ENCODE data around the gene GIMAP6.
"Not testable (repeated sequence)": the region's sequence is repeated elsewhere in the genome, so short reads cannot be mapped to it uniquely, and the experiment has no call there.

Gene GIMAP6

DNA sequence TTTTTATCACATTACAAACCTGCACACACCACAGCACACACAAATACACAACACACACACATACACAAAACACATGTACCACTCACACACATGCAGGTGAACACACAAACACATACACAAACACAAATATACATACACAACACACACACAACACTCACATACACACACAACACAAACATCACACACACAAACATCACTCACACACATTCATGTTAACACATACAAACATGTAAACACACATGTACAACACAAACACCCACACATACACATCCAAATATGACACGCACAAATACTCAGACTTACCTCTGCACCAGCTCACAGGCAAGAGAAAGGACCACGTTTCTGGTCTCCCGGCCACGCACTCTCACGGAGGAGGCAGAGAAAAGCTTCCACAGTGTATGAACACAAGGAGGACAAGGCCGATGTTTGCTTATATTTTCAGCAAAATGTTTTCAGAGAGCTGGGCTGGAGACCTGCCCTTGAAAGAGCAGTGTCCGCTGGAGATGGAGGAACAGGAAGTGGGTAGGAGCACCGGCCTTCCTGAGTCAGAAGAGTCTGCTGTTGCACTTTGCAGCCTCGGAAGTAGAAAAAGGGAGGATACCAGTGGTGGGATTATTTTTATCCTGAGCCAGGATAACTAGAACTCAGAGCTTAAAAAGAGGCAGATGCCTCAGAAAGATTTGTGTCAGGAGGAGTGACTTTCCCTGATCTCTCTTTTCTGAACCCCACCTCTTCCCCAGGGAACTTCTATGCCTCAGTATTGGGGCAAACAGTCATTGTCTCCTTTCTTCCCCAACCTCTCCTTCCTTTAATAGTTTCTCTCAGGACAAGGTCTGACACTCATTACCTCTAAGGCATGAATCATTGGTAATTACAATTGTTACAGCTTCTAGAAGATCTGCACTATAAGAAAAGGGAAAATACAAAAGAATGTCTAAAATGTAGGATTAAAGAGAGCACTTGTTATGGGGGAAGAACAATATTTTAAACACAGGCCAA lies at the start of gene GIMAP6:
TSS of gene GIMAP6 (minus strand) at position 520 of the 999 bp plus-strand sequence. CDS start 2,243 bp downstream, outside the sequence.
- Histone ChIP-seq H3K9me3 (ENCODE audit: low read depth, low read length) (no peaks in the 10 kb centered on the region), H3K4me3 (no peak within 1 kb of the TSS), H3K36me3 (ENCODE audit: insufficient read depth, low read length) (no peaks in the 10 kb centered on the region), H3K27ac (no peak within 1 kb of the TSS), H3K9ac (ENCODE audit: insufficient read length) (no peak within 1 kb of the TSS)
- no peak for DNase-seq (ENCODE audit: low read depth, low spot score)
- no peak for TF ChIP-seq FOXP2 (optimal IDR thresholded peaks at IDR 0.05; ENCODE audit: control extremely low read depth, extremely low read length, insufficient read depth)
- TF ChIP-seq EZH2 (IDR thresholded peaks at IDR 0.05): no peak
- no peak for TF ChIP-seq POLR2AphosphoS5 (IDR thresholded peaks at IDR 0.05; ENCODE audit: borderline replicate concordance, low read depth, low read length)

DNA sequence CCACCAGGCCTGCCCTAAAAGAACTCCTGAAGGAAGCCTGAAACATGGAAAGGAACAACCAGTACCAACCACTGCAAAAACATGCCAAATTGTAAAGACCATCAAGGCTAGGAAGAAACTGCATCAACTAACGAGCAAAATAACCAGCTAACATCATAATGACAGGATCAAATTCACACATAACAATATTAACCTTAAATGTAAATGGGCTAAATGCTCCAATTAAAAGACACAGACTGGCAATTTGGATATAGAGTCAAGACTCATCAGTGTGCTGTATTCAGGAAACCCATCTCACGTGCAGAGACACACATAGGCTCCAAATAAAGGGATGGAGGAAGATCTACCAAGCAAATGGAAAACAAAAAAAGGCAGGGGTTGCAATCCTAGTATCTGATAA lies 48.2 kb upstream of the GIMAP6 start:
- not testable (repeated sequence) for H3K27ac ChIP-seq; H3K4me3 ChIP-seq; H3K36me3 ChIP-seq (ENCODE audit: insufficient read depth, low read length); H3K9ac ChIP-seq (ENCODE audit: insufficient read length); DNase-seq (ENCODE audit: low read depth, low spot score); H3K9me3 ChIP-seq (ENCODE audit: low read depth, low read length)

DNA sequence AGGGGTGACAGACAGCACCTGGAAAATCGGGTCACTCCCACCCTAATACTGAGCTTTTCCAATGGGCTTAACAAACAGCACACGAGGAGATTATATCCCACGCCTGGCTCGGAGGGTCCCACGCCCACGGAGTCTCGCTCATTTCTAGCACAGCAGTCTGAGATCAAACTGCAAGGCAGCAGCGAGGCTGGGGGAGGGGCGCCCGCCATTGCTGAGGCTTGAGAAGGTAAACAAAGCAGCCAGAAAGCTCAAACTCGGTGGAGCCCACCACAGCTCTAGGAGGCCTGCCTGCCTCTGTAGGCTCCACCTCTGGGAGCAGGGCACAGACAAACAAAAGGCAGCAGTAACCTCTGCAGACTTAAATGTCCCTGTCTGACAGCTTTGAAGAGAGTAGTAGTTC lies 46.4 kb upstream of the GIMAP6 start:
- DNase-seq (ENCODE audit: low read depth, low spot score); H3K4me3 ChIP-seq; H3K27ac ChIP-seq; H3K9ac ChIP-seq (ENCODE audit: insufficient read length); H3K9me3 ChIP-seq (ENCODE audit: low read depth, low read length); H3K36me3 ChIP-seq (ENCODE audit: insufficient read depth, low read length): not testable (repeated sequence)

DNA sequence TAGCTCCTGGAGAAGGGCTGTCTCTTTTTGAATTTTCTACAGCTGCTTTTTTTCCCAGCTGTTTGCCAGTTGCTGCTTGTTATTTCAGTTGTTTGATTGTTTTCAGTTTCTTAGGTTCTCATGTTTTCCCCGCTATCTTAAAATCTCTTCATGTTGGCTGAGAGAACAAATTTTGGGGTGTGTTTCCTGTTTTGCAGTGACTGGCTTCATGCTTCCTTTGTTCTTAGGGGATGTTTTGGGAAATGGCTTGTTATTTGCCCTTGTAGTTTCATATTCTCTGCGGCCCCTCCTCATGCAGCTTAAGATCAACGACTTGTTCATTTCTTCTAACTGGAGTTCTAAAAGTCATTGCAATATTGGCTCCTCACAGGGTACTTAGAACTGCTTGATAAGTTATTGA lies 44.7 kb upstream of the GIMAP6 start:
- peak overlapping the region; percentile 24; the same call in 1 of the 2 replicates for H3K4me3 ChIP-seq
- H3K27ac ChIP-seq: peak overlapping the region; percentile 71
- not testable (repeated sequence) for H3K9ac ChIP-seq (ENCODE audit: insufficient read length); H3K36me3 ChIP-seq (ENCODE audit: insufficient read depth, low read length); H3K9me3 ChIP-seq (ENCODE audit: low read depth, low read length); DNase-seq (ENCODE audit: low read depth, low spot score)

DNA sequence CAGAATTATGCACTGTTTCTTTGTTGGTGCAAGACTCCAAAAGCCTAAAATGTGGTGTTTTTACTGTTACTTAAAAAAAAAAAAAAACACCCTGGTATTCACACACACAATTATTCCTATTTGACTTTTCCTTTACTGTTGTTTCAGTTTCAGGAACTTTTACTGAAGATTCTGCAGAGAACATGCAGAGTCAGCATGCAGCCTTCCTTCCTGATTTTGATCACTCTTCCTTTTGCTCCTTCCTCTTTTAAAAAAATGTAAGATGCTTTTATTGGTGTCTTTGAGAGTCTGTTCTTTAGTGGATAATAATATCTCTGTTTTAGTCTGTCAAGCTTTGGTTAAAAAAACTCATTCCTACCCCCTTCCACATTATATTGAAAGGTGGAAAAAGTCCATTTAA lies 44.1 kb upstream of the GIMAP6 start:
- H3K27ac ChIP-seq: peak overlapping the region; percentile 71
- peak overlapping the region; percentile 24; the same call in 1 of the 2 replicates for H3K4me3 ChIP-seq

DNA sequence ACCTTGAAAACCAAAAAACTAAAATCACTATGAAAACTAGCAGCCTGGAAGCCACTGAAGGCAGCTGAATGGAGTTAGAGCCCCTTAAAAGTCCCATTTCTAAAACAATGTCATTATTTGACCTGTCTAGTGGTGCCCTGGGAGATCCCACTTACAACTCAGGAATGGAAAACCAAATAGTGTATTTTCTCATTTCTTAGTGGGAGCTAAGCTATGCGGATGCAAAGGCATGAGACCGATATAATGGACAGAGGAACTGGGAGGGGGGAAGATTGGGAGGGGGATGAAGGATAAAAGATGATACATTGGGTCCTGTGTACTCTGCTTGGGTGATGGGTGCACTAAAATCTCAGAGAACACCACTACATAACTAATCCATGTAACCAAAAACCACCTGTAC lies 43.5 kb upstream of the GIMAP6 start:
- TF ChIP-seq EZH2 (IDR thresholded peaks at IDR 0.05) (no peak), POLR2AphosphoS5 (IDR thresholded peaks at IDR 0.05; ENCODE audit: borderline replicate concordance, low read depth, low read length) (no peak), FOXP2 (optimal IDR thresholded peaks at IDR 0.05; ENCODE audit: control extremely low read depth, extremely low read length, insufficient read depth) (no peak)
- H3K27ac ChIP-seq: no peak overlapping the region
- H3K36me3 ChIP-seq (ENCODE audit: insufficient read depth, low read length): no peaks in the 10 kb centered on the region
- no peak overlapping the region for H3K4me3 ChIP-seq
- H3K9me3 ChIP-seq (ENCODE audit: low read depth, low read length): no peaks in the 10 kb centered on the region
- no peak overlapping the region for H3K9ac ChIP-seq (ENCODE audit: insufficient read length)
- no peak for DNase-seq (ENCODE audit: low read depth, low spot score)

More for the DNA sequence above, 44.1 kb upstream of the GIMAP6 start:
- H3K9ac ChIP-seq (ENCODE audit: insufficient read length); DNase-seq (ENCODE audit: low read depth, low spot score); H3K36me3 ChIP-seq (ENCODE audit: insufficient read depth, low read length); H3K9me3 ChIP-seq (ENCODE audit: low read depth, low read length): not testable (repeated sequence)

DNA sequence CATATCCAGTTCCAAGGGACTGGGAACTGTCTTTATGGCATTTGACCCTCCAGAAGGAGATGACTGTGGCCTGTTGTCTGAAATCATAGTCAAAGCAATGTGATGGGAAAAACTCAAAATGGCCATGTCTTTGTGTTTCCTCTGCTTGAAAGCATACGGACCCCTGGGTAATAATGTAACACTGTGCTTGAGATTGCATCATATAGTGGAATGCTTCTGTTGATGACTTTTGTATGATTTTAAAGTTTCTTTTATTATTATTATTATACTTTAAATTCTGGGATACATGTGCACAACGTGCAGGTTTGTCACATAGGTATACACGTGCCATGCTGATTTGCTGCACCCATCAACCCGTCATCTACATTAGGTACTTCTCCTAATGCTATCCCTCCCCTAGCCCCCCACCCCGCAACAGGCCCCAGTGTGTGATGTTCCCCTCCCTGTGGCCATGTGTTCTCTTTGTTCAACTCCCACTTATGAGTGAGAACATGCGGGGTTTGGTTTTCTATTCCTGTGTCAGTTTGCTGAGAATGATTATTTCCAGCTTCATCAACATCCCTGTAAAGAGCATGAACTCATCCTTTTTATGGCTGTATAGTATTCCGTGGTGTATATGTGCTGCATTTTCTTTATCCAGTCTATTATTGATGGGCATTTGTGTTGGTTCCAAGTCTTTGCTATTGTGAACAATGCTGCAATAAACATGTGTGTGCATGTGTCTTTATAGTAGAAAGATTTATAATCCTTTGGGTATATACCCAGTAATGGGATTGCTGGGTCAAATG lies 39.8 kb upstream of the GIMAP6 start:
- DNase-seq (ENCODE audit: low read depth, low spot score); H3K4me3 ChIP-seq; H3K36me3 ChIP-seq (ENCODE audit: insufficient read depth, low read length); H3K9ac ChIP-seq (ENCODE audit: insufficient read length); H3K9me3 ChIP-seq (ENCODE audit: low read depth, low read length); H3K27ac ChIP-seq: not testable (repeated sequence)

DNA sequence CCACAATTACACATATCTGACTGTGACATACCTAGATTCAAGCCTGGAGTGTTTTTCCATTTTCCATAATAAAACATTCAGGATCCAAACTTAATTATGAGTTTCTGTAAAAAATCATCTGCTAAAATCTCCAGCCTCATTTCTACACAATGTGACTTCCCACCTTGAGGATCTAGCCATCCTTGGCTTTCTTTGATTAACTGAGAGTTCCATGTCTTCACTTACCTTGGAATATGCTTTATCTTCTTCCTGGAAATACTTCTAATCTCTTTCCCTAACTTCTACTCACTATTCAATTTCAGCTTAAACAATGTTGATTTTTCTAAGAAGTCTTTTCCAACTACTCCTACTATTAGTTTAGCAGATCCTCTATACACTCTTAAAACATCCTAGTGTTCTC lies 36.8 kb upstream of the GIMAP6 start:
- Histone ChIP-seq H3K9me3 (ENCODE audit: low read depth, low read length) (no peaks in the 10 kb centered on the region), H3K9ac (ENCODE audit: insufficient read length) (no peak overlapping the region), H3K27ac (no peak overlapping the region), H3K36me3 (ENCODE audit: insufficient read depth, low read length) (no peaks in the 10 kb centered on the region), H3K4me3 (no peak overlapping the region)
- DNase-seq (ENCODE audit: low read depth, low spot score): no peak
- TF ChIP-seq EZH2 (IDR thresholded peaks at IDR 0.05): no peak
- TF ChIP-seq FOXP2 (optimal IDR thresholded peaks at IDR 0.05; ENCODE audit: control extremely low read depth, extremely low read length, insufficient read depth): no peak
- TF ChIP-seq POLR2AphosphoS5 (IDR thresholded peaks at IDR 0.05; ENCODE audit: borderline replicate concordance, low read depth, low read length): no peak

DNA sequence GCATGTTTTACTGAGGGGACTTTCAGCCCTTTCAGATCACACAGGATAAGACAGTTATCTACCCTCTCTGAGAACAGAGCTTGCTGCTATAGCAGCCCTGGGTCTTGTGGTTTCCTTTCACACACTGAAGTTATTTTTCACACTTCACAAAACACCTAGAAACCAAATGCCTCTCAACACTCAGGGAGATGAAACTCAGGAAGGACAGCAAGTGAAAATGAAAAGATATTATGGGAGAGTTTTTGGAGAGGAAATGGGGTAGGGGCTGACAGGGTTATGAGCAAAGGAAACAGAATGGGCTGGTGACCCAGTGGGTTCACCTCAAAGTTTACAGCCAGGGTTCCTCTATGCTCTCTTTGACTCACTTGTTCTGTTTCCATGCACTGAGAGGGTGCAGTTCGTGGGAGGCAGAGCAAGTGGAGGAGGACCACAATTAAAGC lies 36.3 kb upstream of the GIMAP6 start:
- no peak for DNase-seq (ENCODE audit: low read depth, low spot score)
- Histone ChIP-seq H3K9ac (ENCODE audit: insufficient read length) (no peak overlapping the region), H3K27ac (no peak overlapping the region), H3K36me3 (ENCODE audit: insufficient read depth, low read length) (no peaks in the 10 kb centered on the region), H3K4me3 (no peak overlapping the region), H3K9me3 (ENCODE audit: low read depth, low read length) (no peaks in the 10 kb centered on the region)
- TF ChIP-seq FOXP2 (optimal IDR thresholded peaks at IDR 0.05; ENCODE audit: control extremely low read depth, extremely low read length, insufficient read depth) (no peak), POLR2AphosphoS5 (IDR thresholded peaks at IDR 0.05; ENCODE audit: borderline replicate concordance, low read depth, low read length) (no peak), EZH2 (IDR thresholded peaks at IDR 0.05) (no peak)
